ENCODE measurements around the gene ATXN2L. TPM values are rescaled to one million over a fixed set of nuclear protein-coding genes. Genes with fewer than 3 reads are reported as not detected.

The ATXN2L gene
- total and polyA plus RNA-seq, 2 donors from 2014 or later, result 43.2 to 102 TPM

DNA sequence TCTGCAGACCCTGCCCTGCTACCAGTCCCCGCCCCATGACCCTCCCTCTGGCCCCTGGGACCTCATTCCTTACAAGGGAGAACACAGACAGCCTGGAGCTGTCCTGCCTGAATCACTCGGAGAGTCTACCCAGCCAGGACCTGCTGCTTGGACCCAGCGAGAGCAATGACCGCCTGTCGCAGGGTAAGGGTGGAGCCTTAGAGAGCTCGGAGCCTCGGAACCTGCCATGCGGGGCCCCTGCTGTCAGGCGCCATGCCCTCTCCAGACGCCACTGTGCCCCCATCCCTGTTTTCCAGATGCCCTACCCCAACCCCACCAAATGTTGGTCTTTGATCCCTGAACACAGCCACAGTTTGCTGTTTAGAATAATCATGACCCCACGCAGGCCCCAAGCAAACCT, 46.4 kb downstream of the ATXN2L start:
- DNase-seq (no peak), FAIRE-seq (no peak)
- H3K4me3 ChIP-seq (ENCODE audit: low read length in 3 of 3), result no peak overlapping the region
- H3K9me3 ChIP-seq (ENCODE audit: control insufficient read depth in 2 of 3, insufficient read depth in 1 of 3, low read length in 3 of 3), result no peaks in the 10 kb centered on the region
- TF ChIP-seq, protein P1, sequence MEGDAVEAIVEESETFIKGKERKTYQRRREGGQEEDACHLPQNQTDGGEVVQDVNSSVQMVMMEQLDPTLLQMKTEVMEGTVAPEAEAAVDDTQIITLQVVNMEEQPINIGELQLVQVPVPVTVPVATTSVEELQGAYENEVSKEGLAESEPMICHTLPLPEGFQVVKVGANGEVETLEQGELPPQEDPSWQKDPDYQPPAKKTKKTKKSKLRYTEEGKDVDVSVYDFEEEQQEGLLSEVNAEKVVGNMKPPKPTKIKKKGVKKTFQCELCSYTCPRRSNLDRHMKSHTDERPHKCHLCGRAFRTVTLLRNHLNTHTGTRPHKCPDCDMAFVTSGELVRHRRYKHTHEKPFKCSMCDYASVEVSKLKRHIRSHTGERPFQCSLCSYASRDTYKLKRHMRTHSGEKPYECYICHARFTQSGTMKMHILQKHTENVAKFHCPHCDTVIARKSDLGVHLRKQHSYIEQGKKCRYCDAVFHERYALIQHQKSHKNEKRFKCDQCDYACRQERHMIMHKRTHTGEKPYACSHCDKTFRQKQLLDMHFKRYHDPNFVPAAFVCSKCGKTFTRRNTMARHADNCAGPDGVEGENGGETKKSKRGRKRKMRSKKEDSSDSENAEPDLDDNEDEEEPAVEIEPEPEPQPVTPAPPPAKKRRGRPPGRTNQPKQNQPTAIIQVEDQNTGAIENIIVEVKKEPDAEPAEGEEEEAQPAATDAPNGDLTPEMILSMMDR (IDR thresholded peaks at IDR 0.05; ENCODE audit: borderline replicate concordance, extremely low read depth, insufficient read depth), result no peak
- H3K9ac ChIP-seq (ENCODE audit: low read length in 3 of 3), result no peak overlapping the region
- H3K27ac ChIP-seq (ENCODE audit: low read depth in 2 of 2, low read length in 2 of 2), result no peak overlapping the region
- intact Hi-C loops (cut with DNase I), result no loop called here
- H3K36me3 ChIP-seq (ENCODE audit: control insufficient read depth in 2 of 3, insufficient read depth in 3 of 3, low read length in 3 of 3), result peaks cover 4 to 31% (median 15%) of the 10 kb centered on the region in 3 donors
- H3K27me3 ChIP-seq (ENCODE audit: control insufficient read depth, insufficient read depth, low read length), result no peaks in the 10 kb centered on the region
- peaks cover 0 to 13% (median 5%) of the 10 kb centered on the region in 3 donors for H3K4me1 ChIP-seq (ENCODE audit: control insufficient read depth in 2 of 3, insufficient read depth in 2 of 3, low read depth in 1 of 3, low read length in 3 of 3)

DNA sequence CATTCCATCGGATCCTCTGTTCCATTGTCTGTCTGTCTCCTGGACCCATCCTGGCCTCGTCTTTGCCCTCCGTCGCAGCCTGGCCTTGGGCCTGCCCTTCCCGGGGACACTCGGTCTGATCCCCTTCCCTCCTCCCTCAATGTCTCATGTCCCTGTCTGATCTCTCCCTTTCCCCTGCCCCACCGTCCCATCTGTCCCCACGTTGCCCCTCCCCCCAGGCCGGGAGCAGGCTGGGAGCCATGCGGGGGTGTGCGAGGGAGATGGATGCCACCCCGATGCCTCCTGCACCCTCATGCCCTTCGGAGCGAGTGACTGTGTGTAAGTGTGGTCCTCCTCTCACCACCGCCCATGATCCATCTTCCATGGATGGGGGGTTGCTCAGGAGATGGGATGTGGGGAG, 50.2 kb downstream of the ATXN2L start:
- intact Hi-C loops (cut with DNase I), result no loop called here
- Histone ChIP-seq H3K4me1 (ENCODE audit: control insufficient read depth in 2 of 3, insufficient read depth in 2 of 3, low read depth in 1 of 3, low read length in 3 of 3) (no peaks in the 10 kb centered on the region), H3K27me3 (ENCODE audit: control insufficient read depth, insufficient read depth, low read length) (no peaks in the 10 kb centered on the region), H3K4me3 (ENCODE audit: low read length in 3 of 3) (no peak overlapping the region), H3K27ac (ENCODE audit: low read depth in 2 of 2, low read length in 2 of 2) (no peak overlapping the region), H3K9ac (ENCODE audit: low read length in 3 of 3) (no peak overlapping the region), H3K36me3 (ENCODE audit: control insufficient read depth in 2 of 3, insufficient read depth in 3 of 3, low read length in 3 of 3) (peaks cover 4 to 26% (median 13%) of the 10 kb centered on the region in 3 donors), H3K9me3 (ENCODE audit: control insufficient read depth in 2 of 3, insufficient read depth in 1 of 3, low read length in 3 of 3) (no peaks in the 10 kb centered on the region)
- DNase-seq, result no peak
- TF ChIP-seq, protein P1 (IDR thresholded peaks at IDR 0.05; ENCODE audit: borderline replicate concordance, extremely low read depth, insufficient read depth), result no peak
- no peak for FAIRE-seq

DNA sequence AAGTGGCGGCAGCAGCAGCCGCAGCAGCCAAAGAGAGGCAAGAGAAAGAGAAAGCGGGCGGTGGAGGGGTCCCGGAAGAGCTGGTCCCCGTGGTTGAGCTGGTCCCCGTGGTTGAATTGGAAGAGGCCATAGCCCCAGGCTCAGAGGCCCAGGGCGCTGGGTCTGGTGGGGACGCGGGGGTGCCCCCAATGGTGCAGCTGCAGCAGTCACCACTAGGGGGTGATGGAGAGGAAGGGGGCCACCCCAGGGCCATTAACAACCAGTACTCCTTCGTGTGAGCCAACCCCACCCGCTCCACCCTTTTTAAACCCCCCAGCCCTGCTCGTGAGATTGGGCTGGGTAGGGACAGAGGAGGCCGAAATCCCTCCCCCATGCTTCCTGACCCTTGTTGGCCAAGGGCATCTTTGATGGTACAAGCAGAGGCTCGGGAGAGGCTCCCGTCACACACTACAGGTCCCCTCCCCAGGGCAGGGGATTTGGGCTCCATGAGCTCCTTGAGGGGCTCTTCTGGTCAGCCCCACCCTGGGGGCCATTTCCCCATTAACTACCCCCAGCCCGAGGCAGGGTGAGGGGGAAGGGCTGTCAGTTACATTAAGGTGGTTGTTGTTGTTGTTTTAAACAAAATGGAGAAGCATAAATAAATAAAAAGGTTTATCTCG, 50.9 kb downstream of the ATXN2L start:
- Histone ChIP-seq H3K36me3 (ENCODE audit: control insufficient read depth in 2 of 3, insufficient read depth in 3 of 3, low read length in 3 of 3) (peaks cover 4 to 24% (median 13%) of the 10 kb centered on the region in 3 donors), H3K27ac (ENCODE audit: low read depth in 2 of 2, low read length in 2 of 2) (no peak overlapping the region), H3K27me3 (ENCODE audit: control insufficient read depth, insufficient read depth, low read length) (no peaks in the 10 kb centered on the region), H3K9me3 (ENCODE audit: control insufficient read depth in 2 of 3, insufficient read depth in 1 of 3, low read length in 3 of 3) (no peaks in the 10 kb centered on the region), H3K4me1 (ENCODE audit: control insufficient read depth in 2 of 3, insufficient read depth in 2 of 3, low read depth in 1 of 3, low read length in 3 of 3) (no peaks in the 10 kb centered on the region), H3K4me3 (ENCODE audit: low read length in 3 of 3) (no peak overlapping the region), H3K9ac (ENCODE audit: low read length in 3 of 3) (no peak overlapping the region)
- intact Hi-C loops (cut with DNase I), result no loop called here
- FAIRE-seq (no peak), DNase-seq (peak in 1 of 5 donors; percentile 54)
- TF ChIP-seq, protein P1 (IDR thresholded peaks at IDR 0.05; ENCODE audit: borderline replicate concordance, extremely low read depth, insufficient read depth), result peak; percentile 61

All from kidney (tissue), 14 donors.